ENCODE measurements around the gene MAP6.

GRCh38 chr11:75664389-75664788 lies 4.4 kb downstream of the MAP6 start:
- TF ChIP-seq CTCF (IDR thresholded peaks at IDR 0.05): no peak
- no peak for TF ChIP-seq EP300 (IDR thresholded peaks at IDR 0.05)

Measured in tibial nerve (tissue), 4 donors.